Astrocyte of the spinal cord (primary cell): ENCODE results near the gene TCAF1.
"Not testable (repeated sequence)": the region's sequence is repeated elsewhere in the genome, so short reads cannot be mapped to it uniquely, and the experiment has no call there.

Experiments used
- DNase-seq: peaks from one replicate; pipeline ENCODE4 v3.0.0; 2011; ENCODE audit warnings: low read depth, low spot score
- H3K4me3 ChIP-seq: 2 replicates; pipeline ENCODE4 v1.5.1; 2011; ENCODE audit warnings: low read depth, mild to moderate bottlenecking, low read length, moderate library complexity
- CTCF ChIP-seq: IDR thresholded peaks from 2 replicates; pipeline ENCODE4 v1.5.1; 2012; ENCODE audit warnings: low read depth, mild to moderate bottlenecking, low read length, inconsistent platforms
- in situ Hi-C: cut with HindIII; loops from 2 replicates; pipeline ENCODE4 v1.10.0; 2017; ENCODE audit warnings: low sequenced_read_pairs

The TCAF1 gene

DNA sequence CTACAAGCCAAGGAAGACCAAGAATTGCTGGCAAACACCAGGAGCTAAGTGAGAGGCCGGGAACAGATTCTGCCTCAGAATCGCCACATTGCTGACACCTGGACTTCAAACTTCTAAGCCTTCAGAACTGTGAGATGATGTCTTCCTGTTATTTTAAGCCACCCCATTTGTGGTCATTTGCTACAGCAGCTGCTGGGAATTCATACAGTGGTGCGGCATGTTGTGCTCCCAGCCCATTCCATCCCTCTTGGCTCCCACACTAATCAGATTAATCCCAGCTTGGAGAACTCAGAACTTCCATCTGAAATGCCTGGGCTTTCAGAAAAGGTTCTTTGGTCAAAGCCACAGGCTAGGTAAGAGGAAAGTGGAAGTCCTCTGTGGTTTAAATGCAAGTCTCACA lies 24.9 kb downstream of the TCAF1 start:
- TF ChIP-seq CTCF = no peak
- in situ Hi-C loops = no loop called here
- H3K4me3 ChIP-seq = no peak overlapping the region
- no peak for DNase-seq

DNA sequence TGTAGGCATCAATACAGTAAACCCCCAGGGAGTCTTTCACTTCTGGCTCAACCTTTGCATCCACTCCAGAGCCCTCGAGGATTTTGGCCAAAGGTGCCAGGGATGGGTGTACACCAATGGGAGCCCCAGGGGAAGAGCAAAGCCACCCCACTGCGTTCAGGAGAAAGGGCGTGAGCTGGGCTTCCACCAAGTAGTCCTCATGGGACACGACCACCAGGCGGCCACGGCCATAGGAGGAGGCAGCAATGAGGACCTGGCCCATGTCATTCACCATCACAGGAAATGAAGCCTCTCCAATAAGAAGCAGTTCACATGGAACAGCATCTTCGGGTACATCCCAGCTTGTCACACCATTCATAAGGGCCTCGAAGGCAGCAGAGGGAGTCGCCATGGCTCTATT lies 25.8 kb downstream of the TCAF1 start:
- in situ Hi-C loops = no loop called here
- no peak overlapping the region for H3K4me3 ChIP-seq
- no peak for DNase-seq
- no peak for TF ChIP-seq CTCF

DNA sequence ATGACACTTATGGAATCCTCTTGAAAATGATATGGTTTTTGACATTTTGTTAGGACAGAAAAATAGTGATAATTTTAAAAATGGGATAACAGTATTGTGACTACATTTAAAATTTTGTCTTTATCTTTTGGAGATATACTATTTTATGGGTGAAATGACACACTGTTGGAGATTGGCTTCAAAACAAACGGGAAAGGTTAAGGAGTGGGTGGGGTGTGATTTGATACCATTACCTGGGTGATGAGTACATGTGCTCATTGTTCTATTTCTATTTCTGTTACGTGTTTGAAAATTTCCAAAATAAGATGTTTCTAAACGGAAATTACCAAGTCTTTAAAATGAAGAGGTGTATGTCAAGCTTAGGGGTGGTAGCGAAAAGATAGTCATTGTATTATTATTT lies 28.7 kb downstream of the TCAF1 start:
- H3K4me3 ChIP-seq, DNase-seq, in situ Hi-C loops: not testable (repeated sequence)

DNA sequence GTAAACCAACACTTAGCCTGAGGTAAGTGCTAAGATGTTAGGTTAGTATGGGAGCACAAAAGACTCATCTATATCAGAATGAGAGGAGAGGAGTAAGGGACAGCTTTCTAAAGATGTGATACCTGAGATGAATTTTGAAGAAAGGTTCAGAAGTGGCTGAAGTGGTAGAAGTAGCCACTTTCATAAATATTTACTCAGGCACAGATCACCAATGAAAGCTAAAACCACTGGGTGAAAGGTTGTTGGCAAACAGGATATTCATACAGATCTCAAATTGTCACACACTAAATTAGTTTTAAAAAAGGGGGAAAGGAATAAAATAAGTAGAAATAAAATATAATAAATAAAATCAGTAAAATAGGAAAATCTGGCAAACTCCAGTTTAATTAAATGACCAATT lies 30.4 kb downstream of the TCAF1 start:
- DNase-seq, in situ Hi-C loops, H3K4me3 ChIP-seq: not testable (repeated sequence)

DNA sequence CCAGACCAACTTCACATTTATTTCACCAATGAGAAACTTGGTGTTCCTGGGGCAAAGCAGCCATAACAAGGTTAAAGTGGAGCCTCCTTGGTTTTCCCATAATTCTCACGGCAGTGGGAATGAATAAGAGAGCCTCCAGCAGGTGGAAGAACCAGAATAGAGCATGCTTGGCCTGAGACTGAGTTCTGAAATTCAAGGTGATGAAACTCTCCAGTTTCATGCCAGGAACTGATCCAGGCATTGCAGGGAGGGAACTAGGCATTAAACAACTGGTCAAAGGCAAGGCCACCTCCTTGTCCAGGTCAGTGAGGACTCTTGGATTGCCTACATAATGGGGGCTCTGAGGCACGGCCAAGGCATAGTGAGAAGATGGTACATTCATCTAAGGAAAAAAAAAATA lies 44.0 kb downstream of the TCAF1 start:
- in situ Hi-C loops, H3K4me3 ChIP-seq, DNase-seq: not testable (repeated sequence)

GRCh38 chr7:143855443-143855842 lies 46.5 kb downstream of the TCAF1 start:
- DNase-seq, in situ Hi-C loops, H3K4me3 ChIP-seq: not testable (repeated sequence)

DNA sequence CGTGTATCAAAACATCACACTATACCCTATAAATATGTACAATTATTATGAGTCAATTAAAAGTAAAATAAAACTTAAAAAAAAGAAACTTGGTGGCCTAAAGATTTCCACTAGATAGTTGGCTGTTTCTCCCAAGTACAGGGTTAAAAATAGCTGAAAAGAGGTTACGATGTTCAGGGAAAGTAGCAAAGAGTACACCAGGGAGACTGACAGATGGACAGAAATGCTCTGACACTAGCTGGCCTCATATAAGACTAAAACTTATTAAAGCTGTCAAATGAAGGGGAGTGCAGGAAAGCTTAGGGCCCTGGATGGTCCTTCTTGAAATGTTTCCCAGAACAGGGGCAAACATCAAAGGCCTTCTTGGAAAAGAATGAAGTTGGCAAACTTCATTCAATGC lies 51.3 kb downstream of the TCAF1 start:
- in situ Hi-C loops = no loop called here

GRCh38 chr7:143849785-143850479 lies 52.0 kb downstream of the TCAF1 start:
- H3K4me3 ChIP-seq = no peak overlapping the region
- in situ Hi-C loops = no loop called here
- DNase-seq = no peak
- no peak for TF ChIP-seq CTCF

More for the DNA sequence above, 51.3 kb downstream of the TCAF1 start:
- no peak overlapping the region for H3K4me3 ChIP-seq
- TF ChIP-seq CTCF = no peak
- peak; percentile 6 for DNase-seq

DNA sequence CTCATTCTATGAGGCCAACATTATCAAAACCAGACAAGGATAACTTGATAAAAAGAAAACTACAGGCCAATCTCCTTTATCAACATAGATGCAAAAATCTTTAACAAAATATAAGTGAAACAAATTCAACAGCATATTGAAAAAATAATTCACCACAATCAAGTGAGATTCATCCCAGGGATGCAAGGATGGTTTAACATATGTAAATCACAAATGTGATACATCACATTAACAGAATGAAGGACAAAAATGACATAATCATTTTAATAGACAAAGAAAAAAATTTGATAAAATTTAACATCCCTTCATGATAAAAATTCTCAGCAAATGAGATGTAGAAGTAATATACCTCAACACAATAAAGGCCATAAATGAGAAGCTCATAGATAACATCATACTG lies 53.8 kb downstream of the TCAF1 start:
- H3K4me3 ChIP-seq = no peak overlapping the region
- TF ChIP-seq CTCF = no peak
- no peak for DNase-seq
- in situ Hi-C loops = no loop called here
